PFSK-1 (cell line): ENCODE data around the gene CELF1.

ENCODE experiments used
- POLR2AphosphoS5 ChIP-seq: IDR thresholded peaks from 2 replicates; pipeline ENCODE4 v1.6.1; 2012; ENCODE audit warnings: low read depth, mild to moderate bottlenecking, control low read depth, low read length, moderate library complexity
- REST ChIP-seq, 2 experiments: IDR thresholded peaks; 2 replicates each; pipeline versions ENCODE4 v1.6.1 to v1.8.0; 2011 to 2012; ENCODE audit warnings: low read depth in 2 of 2, low read length in 2 of 2, control low read depth in 1 of 2, inconsistent platforms in 1 of 2, mild to moderate bottlenecking in 1 of 2, moderate library complexity in 1 of 2; ENCODE audit not compliant: insufficient read depth in 1 of 2
- SIN3A ChIP-seq: IDR thresholded peaks from 2 replicates; pipeline ENCODE4 v1.6.1; 2012; ENCODE audit warnings: mild to moderate bottlenecking, low read length, moderate library complexity, borderline replicate concordance; ENCODE audit not compliant: insufficient read depth

- TF ChIP-seq SIN3A (no peak), POLR2AphosphoS5 (no peak), REST (IDR thresholded peaks at IDR 0.05; ENCODE audit: insufficient read depth in 1 of 2, low read depth in 2 of 2, low read length in 2 of 2) (no peak)
Observed at GRCh38 chr11:47467357-47467756, 85.6 kb downstream of the CELF1 start.
